Limb (tissue), 2 donors: Measurements from ENCODE around the gene TSPAN16.

Source experiments
- DNase-seq, 2 donors: peaks; one replicate each; pipeline ENCODE4 v3.0.0-alpha.2; 2016; ENCODE audit errors: extremely low spot score in 2 of 2

Gene TSPAN16

GRCh38 chr19:11295665-11296245, at the start of gene TSPAN16:
Gene TSPAN16 (plus strand): TSS chr19:11296160. CDS start chr19:11296298, 138 bp downstream.
- DNase-seq: no peak

GRCh38 chr19:11246941-11247340, 49.0 kb upstream of the TSPAN16 start:
- no peak for DNase-seq

GRCh38 chr19:11247391-11247790, 48.6 kb upstream of the TSPAN16 start:
- no peak for DNase-seq

- DNase-seq: no peak
Measured at GRCh38 chr19:11247934-11248333, 48.0 kb upstream of the TSPAN16 start.

GRCh38 chr19:11248852-11249251, 47.1 kb upstream of the TSPAN16 start:
- no peak for DNase-seq

- no peak for DNase-seq
Measured at GRCh38 chr19:11251217-11251616, 44.7 kb upstream of the TSPAN16 start.

GRCh38 chr19:11251650-11252314, 44.2 kb upstream of the TSPAN16 start:
- DNase-seq: no peak

- no peak for DNase-seq
Measured at GRCh38 chr19:11252665-11253355, 43.1 kb upstream of the TSPAN16 start.

GRCh38 chr19:11254666-11255065, 41.3 kb upstream of the TSPAN16 start:
- DNase-seq: no peak

- peak; percentile 71 to 75 for DNase-seq
Measured at GRCh38 chr19:11256189-11256588, 39.8 kb upstream of the TSPAN16 start.

GRCh38 chr19:11257846-11258380, 38.0 kb upstream of the TSPAN16 start:
- no peak for DNase-seq

- no peak for DNase-seq
Measured at GRCh38 chr19:11260996-11261395, 35.0 kb upstream of the TSPAN16 start.

- peak in 1 of 2 donors; percentile 65 for DNase-seq
Measured at GRCh38 chr19:11261431-11261970, 34.5 kb upstream of the TSPAN16 start.

GRCh38 chr19:11261971-11262839, 33.8 kb upstream of the TSPAN16 start, which contains the start of gene DOCK6:
Gene DOCK6 (minus strand): TSS chr19:11262524. CDS start chr19:11262440, 84 bp downstream.
- peak in 1 of 2 donors; percentile 75 for DNase-seq

GRCh38 chr19:11263726-11264125, 32.2 kb upstream of the TSPAN16 start:
- no peak for DNase-seq

GRCh38 chr19:11264452-11265176, 31.3 kb upstream of the TSPAN16 start:
- DNase-seq: no peak

- no peak for DNase-seq
Measured at GRCh38 chr19:11265177-11265784, 30.7 kb upstream of the TSPAN16 start.

GRCh38 chr19:11265785-11266236, 30.1 kb upstream of the TSPAN16 start:
- DNase-seq: no peak

GRCh38 chr19:11267316-11268085, 28.5 kb upstream of the TSPAN16 start:
- DNase-seq: no peak
